GM18520 (cell line): ENCODE data around the gene CARS2.

Experiments
- ATAC-seq: cut with Tn5 transposase; IDR thresholded peaks from one replicate; pipeline ENCODE4 v1.9.1; 2021; ENCODE audit not compliant: unreplicated experiment

Gene CARS2

DNA sequence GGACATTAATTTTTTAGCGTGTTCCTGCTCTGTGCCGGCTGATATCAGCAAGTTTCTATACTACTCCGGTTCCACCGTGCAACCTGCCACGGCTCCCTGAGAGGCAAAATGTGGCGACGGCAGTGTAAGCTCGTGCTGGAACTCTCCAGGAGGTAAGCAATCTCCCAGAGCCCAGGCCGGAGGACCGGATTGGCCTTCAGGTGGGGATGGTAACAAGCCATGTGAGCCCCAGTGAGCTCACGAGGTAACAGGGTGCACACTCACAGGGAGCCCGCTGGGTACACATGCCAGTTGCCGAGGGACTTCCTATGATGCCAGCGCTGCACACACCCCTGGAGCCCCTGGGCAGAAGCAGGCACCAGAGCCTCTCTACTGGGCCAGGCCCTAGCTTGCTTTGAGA, 52.1 kb downstream of the CARS2 start:
- ATAC-seq = no peak

DNA sequence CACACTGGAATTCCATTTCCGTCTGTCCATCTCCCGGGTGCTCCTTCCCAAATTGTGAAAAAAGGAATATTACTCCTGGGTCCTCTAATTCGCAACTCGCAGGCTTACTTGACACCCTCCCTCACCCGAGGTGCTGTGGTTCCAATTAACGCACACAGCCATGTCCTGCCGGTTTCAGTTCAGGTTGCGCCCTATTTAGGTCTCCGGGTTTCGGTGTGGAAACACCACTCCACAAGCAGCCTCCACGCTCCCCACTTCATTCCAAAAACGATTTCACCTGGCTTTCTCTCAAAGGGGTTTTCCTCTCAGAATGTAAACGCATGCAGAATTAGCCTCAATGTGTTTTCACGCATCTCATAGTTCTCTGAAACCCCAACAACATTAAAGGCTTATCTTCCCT, 52.6 kb downstream of the CARS2 start:
- no peak for ATAC-seq

DNA sequence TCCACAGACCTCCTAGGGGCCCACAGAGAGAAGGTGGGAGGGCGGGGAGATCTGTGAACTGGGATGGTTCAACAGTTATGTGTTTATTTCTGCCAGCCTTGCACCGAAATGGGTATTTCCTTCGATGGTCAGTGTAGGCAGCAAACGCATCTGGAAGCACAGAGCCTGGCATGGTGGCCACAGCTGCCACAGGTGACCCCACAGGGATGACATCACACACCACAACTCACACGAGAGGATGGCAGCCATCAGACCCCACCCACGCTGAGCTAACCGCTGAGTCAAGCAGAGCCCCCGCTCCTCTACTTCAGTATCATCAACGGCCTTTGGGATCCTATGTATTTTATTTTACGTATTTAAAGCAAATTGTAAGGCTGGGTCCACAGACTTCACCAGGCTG, 53.2 kb downstream of the CARS2 start:
- ATAC-seq = no peak

DNA sequence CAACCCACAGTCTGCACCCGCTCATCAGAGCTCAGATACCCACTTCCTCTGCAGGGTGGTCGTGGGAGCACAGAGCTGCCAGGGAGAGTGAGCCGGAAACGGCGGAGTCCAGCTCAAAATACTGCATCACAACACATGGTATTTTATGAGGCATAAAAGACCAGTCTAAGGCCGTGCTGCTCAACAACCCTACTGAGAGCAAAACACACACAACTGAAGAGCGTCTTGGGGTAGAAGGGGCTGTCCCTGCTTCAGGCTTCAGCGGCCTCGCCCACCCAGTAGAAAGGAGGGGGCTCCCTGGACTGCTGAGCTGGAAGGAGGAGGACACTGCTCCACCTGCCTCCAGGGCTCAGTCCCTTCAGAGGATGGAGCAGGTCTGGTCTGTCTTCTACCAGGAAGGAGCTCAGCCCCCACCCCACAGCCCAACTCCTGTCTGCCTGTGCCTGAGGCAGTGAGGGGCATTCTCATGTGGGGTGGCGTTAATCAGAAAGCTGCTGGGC, 53.6 kb downstream of the CARS2 start:
- ATAC-seq = no peak

DNA sequence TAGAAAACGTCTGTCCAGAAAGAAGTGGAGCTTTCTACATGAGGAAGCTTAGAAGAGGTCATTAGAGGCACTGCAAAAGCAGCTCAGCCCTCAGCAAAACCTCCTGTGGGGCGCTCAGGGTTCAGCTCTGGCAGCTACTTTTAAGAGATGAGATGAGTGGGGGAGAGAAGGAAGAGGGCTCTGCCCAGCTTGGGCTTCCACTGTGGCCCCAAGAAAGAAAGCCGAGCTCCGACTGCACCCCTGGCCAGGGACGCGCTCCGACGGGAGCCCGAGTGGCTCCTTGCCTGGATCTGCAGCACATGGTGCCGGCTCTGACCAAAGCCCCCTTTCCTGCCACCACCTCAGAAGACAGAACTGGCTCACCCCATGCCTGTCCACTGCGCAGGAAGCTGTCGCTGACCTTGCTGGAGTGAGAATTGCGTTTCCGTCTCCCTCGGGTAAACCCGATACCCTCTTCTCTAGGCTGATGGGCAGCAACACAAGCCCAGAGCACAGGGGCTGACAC, 54.1 kb downstream of the CARS2 start:
- no peak for ATAC-seq

DNA sequence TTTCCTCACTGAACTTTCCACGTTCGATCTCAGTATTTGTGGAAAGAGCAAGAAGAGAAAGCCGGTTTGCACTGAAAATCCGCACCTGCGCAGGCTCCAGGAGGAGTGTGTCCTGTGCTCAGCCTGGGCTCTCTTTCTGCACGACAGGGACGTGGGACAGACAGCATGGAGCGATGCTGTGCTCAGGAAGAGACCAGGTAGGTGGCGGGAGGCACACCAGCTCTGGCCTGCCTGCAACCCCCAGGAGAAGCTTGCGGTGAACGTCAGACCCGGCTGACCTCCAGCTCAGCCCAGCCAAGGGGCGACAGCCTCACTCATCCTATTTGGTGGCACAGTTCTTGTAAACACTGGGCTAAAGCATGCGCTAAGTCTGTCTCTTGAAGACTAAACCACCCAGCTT, 54.6 kb downstream of the CARS2 start:
- no peak for ATAC-seq

DNA sequence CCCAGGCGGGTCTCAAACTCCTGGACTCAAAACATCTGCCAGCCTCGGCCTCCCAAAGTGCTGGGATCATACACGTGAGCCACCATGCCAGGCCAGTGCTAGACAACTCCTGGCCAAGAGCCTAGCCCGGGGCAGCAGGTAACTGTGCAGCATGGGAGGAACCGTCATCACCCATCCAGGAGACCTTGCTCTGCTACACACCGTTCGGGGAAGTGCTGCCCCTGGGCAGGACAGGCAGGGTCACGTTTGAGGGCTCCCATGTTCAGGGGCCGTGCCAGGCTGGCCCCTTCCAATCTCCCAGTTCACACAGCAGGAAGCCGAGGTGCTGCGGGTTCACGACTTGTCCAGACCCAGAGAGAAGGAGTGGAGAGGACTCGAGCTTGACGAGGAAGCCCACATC, 55.5 kb downstream of the CARS2 start:
- no peak for ATAC-seq

DNA sequence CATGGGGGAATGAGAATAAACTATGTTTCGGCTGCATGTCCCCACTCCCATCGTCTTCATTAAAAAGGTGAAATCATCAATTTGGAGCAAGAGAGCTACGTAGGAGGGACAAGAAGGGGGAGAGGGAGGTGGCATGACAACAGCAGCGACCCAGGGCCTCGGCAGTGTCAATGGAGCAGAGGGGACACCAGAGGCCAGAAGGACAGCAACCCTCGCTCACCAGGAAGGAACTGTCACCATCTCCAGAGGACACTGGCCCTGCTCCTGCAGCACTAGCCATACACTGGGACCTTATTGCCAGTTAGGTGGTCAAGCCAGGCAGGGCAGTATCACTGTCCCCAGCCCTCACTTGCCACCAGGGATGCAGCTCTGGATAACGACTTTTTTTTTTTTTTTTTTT, 56.4 kb downstream of the CARS2 start:
- ATAC-seq = no peak

DNA sequence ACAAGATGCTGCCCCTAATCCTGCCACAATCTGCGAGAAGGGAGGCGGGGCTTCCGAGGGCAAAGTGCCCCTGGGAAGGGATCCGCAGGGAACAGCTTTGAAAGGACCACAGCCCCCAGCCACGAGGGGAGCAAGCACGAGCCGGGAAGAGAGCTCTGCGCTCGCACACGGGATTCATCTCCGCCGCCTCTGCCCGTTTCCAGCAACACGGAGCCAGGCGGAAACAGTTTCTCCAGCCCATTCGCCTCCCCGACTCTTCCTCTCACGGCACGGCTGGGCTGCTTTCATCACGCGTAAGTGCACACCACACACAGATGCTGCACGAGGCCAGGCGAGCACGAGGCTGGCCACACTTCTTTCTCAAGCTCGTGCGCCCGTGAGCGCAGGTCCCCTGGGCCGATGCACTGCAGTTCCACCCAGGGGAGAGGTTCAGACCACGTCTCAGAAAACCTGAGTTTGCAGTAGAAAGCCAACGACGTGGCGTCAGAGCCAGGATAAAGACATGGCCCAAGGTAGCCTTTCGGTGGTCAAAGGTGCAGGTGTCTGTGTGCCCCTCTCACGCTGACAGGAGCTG, 57.0 kb downstream of the CARS2 start:
- ATAC-seq = no peak

DNA sequence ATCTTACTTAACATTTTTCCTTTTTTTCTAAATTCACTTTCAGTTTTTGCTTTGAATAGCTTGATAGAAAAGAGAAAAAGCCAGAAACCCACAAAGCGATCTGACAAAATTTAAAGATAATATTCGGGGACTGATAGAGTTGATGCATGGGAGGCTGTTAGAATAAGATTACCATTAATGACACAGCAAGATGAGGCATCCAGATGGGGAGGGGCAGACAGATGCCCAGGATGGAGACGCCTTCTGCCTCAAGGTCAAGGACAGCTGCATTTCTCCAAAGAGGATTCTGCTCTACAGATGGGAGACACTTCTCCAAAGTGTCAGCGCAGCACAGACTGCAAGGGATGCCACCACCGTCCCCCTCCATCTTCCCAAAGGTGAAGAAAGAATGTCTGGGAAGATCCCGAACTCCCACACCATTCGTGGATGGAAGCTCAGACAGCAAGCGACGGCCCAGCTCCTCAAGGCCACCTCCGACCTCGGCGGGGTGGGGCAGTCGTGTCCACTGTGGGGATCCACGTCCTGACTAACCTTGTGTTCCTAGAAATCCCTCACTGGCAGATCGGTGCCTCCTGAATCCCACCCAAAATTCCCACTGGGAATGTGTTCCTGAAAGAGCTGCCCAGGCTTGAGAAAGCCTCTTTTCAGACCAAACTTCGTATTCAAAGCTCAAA, 57.6 kb downstream of the CARS2 start:
- no peak for ATAC-seq

DNA sequence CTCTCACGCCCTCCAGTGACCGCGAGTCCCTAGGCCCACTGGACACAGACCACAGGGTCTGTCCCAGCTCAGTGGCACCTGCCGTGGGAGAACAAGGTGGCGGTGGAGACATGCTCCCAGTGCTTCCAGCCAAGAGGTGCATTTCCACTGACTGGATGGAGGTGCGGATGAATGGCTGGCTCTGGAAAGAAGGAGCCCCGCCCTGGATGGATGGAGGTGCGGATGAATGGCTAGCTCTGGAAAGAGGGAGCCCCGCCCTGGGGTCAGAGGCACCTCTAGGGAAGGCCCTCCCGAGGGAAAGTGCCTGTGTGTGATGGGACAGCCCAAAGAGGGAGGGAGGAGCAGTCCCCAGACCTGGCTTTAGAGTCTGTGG, 58.6 kb downstream of the CARS2 start:
- no peak for ATAC-seq

DNA sequence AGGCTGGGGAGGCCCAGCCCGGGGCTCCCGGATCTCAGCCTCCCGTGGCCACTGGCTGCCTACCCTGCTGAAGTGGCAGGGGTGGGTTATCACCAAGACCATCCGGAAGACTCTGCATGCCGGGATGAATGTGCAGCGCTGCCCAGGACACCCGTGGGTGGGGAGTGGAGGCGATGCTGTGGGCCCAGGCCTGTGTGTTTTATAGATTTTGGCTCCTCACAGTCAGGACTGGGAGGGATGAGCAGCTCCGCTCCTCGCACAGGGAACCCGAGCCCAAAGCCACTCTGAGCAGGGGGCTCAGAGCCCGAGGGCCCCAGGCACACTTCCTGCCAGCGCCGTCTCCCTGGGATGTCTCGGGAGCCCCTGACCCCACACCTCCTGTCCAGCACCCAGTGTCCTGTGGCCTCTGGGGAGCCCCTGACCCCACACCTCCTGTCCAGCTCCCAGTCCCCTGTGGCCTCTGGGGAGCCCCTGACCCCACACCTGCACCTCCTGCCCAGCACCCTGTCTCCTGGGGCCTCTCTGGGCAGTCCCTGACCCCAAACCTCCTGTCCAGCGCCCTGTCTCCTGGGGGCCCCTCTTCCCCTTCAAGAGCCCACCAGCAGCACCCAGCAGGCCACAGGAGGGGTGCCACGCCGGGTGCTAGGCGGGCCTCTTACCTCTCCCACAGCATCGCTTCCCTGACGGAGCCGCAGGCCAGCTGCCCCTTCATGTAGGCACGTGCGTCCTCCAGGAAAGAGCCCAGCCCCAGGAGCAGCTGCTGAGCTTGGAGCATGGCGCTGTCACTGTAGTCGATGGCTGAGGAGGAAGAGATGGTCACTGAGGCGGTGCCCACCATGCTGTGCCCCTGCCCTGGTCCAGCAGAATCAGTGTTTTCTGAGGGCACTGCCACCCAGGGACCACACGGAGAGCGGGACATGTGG, 59.2 kb downstream of the CARS2 start:
- no peak for ATAC-seq

DNA sequence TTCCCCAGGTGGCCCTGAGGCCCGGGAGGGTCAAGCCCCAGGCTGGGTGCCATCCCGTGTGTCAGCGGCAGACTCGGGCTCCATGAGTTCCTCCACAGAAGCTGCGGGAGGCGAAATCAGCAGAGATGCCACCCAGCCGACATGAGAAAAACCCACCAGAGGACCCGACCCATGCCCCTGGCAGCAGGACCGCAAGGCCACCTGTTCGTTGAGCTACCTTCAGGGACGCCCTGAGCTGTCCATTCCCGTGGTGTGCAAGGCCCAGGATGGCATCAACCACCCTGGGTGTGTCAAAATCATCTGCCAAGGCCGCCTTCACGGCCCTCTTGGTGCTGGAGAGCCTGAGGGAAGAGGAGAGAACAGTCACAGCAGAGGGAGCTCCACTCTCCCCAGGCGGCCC, 60.2 kb downstream of the CARS2 start:
- ATAC-seq = no peak

DNA sequence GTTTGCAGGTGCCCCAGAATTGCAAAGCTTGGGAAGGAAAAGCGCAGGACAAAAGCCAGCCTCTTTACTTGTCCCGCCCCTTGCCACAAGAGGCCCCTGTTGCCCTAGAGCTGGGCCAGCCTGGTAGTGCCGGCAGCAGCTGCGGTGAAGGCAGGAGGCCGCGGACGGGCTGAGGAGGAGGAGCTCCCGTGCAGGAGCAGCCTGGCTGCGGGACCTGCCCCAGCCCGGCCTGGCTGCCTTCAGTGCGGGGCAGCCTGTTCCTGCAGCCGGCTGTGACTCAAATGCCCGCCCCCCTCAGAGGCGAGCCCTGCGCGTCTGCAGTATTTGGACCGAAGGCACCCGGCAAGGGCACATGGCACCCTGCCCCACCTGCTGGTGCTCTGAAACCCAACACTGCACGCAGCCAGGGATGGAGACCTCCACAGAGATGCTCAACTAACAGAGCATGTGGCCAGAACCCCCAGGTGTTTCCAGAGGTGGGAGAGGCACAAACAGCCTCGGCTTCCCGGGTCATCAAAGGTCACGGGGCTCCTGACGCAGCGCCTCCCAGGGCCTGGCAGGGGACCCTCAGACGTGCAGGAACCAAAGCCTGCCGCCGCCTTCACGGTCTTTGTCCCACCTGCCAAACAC, 60.9 kb downstream of the CARS2 start:
- ATAC-seq = peak; percentile 61

DNA sequence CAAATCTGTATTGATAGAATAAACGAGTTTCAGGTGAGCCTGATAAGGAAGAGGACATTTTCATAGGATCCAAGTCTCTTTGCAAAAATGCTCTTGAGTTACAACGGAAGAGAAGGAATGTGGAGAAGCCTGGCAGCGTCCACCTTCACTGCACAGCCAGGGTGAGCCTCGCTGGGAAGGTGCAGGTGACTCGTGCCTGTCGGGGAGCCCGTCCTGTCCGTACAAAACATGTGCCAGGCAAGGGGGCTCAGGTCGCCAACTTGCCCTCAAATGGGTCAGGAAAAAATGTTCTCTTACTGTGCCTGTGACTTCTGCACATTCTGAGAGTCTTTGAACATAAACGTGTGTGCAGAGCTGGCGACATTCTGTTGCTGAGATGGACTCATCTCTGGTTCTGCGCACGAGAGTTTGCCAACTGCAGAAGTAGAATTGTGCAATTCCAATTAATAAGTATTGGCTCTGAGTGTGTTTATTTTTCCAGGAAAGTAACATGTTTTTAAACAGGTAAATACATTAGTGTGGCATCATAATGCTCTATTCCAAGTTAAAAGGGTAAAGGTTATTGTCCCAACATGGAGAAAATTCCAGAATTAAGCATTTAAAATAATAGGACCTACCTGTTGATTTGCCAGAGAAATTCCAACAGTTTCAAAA, 62.0 kb downstream of the CARS2 start:
- ATAC-seq = no peak

DNA sequence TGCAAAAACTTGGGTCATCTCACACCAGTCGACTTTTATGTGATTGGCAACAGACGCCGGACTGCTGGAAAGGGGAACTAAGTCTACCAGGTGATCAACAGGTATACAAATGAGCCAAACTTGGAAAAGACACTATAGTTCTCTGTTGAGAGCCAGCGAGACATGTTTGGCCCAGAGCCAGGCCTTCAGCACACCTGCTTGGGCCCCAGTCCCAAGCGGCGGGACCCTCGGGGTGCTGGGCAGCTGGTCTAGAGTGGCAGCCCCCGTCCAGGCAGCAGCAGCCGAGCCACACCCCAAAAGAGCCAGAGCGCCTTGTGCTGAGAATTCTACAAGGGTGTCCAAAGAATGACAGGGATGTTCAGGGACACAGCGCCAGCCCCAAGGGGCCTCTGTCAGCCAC, 62.6 kb downstream of the CARS2 start:
- ATAC-seq = no peak

DNA sequence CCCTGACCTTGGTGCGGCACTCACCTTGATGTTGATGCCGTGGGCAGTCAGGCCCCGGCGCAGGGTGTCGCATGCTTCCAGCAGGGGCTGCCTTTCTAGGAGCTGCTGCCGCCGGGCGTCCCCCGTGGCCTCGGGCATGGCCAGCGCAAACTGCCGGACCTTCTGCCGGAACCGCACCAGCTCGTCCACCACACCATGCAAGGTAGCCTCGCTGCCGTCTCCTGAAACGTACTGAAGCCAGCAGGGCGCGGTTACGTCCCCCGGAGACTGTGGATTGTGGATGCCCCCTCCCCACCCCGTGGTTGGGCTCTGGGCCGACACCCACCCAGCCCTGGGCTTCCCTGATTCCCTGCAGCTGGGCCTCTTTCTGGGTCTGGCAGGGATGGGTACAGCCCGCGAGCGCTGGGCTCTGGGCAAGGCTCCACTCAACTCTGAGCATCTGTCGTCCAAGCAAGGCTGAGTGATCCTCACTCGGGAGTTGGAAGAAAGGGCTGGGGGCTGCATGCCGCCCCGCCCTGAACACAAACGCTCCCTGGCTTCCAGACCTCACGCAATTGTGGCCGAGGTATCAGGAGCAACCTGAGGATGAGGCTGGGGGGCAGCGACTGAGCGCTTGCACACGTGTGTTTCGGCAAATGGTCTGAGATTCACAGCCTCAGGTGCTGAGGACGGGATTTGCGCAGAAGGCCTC, 63.5 kb downstream of the CARS2 start:
- no peak for ATAC-seq

DNA sequence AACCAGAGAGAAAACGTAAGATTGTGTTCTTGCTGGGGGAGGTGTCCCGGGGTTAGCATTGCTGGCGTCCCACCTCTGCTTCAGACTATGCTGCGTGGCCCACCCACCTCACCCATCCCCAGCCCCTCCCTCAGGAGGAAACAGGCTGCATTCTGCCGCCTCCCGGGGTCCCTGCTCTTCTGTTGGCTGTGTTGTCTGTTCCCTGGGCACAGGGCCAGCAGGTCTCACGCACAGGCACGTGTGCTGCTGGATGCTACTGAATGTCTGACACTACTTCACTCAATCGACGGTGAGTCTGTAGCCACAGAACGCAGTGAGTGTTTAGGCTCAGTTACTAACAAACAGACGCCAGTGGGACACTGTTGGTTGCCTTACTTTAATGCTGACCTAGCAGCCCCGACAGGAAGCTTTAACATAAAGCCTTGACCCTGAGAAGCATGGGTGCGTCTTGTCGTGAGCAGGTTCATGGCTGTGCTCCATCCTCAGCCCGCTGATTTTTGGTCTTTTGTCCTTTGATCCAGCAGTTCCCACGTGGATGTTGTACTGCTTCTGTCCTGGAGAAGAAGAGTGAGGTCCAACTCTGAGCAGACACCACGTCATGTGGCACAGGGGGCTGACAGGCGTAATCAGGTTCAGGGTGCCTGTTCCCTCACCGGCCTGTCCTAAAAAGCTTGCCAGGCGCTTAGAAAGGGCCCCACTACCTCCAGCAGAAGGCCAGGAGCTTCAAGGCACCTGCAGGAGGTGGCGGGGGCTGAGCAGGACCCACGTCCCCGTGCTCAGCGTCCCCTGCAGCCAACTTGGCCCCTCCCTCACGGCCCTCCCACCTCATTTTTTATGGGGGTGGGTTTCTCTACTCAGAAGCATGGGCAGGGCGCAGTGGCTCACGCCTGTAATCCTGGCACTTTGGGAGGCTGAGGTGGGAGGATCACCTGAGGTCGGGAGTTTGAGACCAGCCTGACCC, 64.6 kb downstream of the CARS2 start:
- ATAC-seq = no peak

DNA sequence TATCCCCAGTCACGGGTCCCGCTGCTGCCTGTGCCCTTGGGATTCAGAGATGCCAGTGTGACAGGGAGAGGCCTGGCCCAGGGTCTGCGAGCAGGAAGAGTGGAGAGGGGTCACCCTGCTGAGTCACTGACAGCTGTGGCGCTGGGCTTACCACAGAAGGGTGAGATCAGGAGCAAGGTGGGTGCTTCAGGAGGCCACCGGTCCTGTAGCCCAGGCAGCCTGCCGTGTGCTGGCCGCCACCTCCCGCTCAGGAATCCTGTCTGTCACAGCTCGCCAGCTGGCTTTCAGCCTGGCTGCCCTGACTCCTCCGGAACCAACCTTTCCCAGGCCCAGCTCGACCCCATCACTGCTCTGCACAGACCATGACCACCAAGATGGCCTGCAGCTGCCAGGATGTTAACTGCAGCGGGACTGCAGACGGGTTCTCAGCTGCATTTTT, 65.3 kb downstream of the CARS2 start:
- no peak for ATAC-seq
